K562 (cell line): ENCODE data around the gene MEAF6. TPM values are rescaled to one million over a fixed set of nuclear protein-coding genes. Genes with fewer than 3 reads are reported as not detected.

Experiments used
- ATAC-seq: fragments of 200-7000 bp; cut with Tn5 transposase; 3 replicates; pipeline ENCODE4 v1.9.1; 2020; ENCODE audit warnings: moderate library complexity
- BruUV-seq: library from RNA; stranded (reverse); fragments of 400-500 nt; replicated peaks from 2 replicates; lab custom pipeline; 2021; lab: Mats Ljungman, UMichigan
- CTCF ChIA-PET: fragments of 300-600 bp; formaldehyde crosslinking; extraction: SDS; loops from one replicate; lab custom pipeline; 2021; ENCODE audit warnings: low intra/inter-chr PET ratio; lab: Yijun Ruan, JAX
- POLR2A ChIA-PET: fragments of 300-600, 350-650 bp; sonication (Branson Sonifier 250); formaldehyde crosslinking; extraction: SDS; loops from one replicate; lab custom pipeline; 2021; ENCODE audit warnings: antibody characterized with exemption, inconsistent platforms; lab: Yijun Ruan, JAX
- DNase-seq, 4 experiments: peaks; one replicate each; pipeline versions ENCODE4 v3.0.0 to v3.0.0-alpha.2; 2011 to 2018; ENCODE audit warnings: low spot score in 3 of 4, mixed read lengths in 3 of 4; ENCODE audit errors: extremely low read depth in 1 of 4
- FAIRE-seq: peaks from 2 replicates; lab custom pipeline; 2011; peaks lifted over from hg19 to GRCh38; lab: Jason Lieb, UNC
- H2AFZ ChIP-seq: 2 replicates; pipeline ENCODE4 v1.6.0; 2011; ENCODE audit warnings: low read depth, low read length, control low read depth, inconsistent platforms
- H3K27ac ChIP-seq: fragments of 200-600 bp; 3 replicates; pipeline ENCODE4 v1.8.0; 2011; ENCODE audit warnings: low read depth, mild to moderate bottlenecking, control low read depth, inconsistent platforms, low read length, moderate library complexity, mixed read lengths; ENCODE audit errors: extremely low read depth
- H3K27me3 ChIP-seq, 2 experiments: fragments of 300-600 bp in 1 of 2; 2 replicates in 1 of 2; 3 replicates in 1 of 2; pipeline versions ENCODE4 v1.6.0 to v1.8.0; 2011; ENCODE audit warnings: inconsistent platforms in 2 of 2, low read length in 2 of 2, mild to moderate bottlenecking in 1 of 2, mixed read lengths in 1 of 2, moderate library complexity in 1 of 2; ENCODE audit not compliant: control insufficient read depth in 2 of 2, insufficient read depth in 2 of 2
- H3K36me3 ChIP-seq: fragments of 300-600 bp; 3 replicates; pipeline ENCODE4 v1.8.0; 2011; ENCODE audit warnings: mild to moderate bottlenecking, low read length, inconsistent platforms; ENCODE audit not compliant: control insufficient read depth, insufficient read depth
- H3K4me1 ChIP-seq, 2 experiments: fragments of 200-600 bp in 1 of 2; replicated peaks in 1 of 2; 2 replicates in 1 of 2; 3 replicates in 1 of 2; pipeline versions ENCODE4 v1.5.1 to v1.8.0; 2011; ENCODE audit warnings: inconsistent platforms in 2 of 2, low read length in 2 of 2, mild to moderate bottlenecking in 1 of 2, mixed read lengths in 1 of 2, moderate library complexity in 1 of 2; ENCODE audit not compliant: control insufficient read depth in 2 of 2, insufficient read depth in 2 of 2
- H3K4me2 ChIP-seq: 2 replicates; pipeline ENCODE4 v1.6.1; 2011; ENCODE audit warnings: low read length, control low read depth, inconsistent platforms, mixed read lengths; ENCODE audit not compliant: insufficient read depth
- H3K4me3 ChIP-seq: fragments of 200-600 bp; sonication (generic), shearing (Covaris generic); 2 replicates; pipeline ENCODE4 v1.5.1; 2016; ENCODE audit warnings: control low read depth, inconsistent platforms
- H3K79me2 ChIP-seq: fragments of 200-600 bp; 3 replicates; pipeline ENCODE4 v1.8.0; 2011; ENCODE audit warnings: low read length, inconsistent platforms; ENCODE audit not compliant: control insufficient read depth, insufficient read depth
- H3K9ac ChIP-seq, 2 experiments: 2 replicates each; pipeline versions ENCODE4 v1.6.0 to v1.6.1; 2011; ENCODE audit warnings: low read depth in 2 of 2, low read length in 2 of 2, control low read depth in 1 of 2, inconsistent platforms in 1 of 2, mild to moderate bottlenecking in 1 of 2, mixed read lengths in 1 of 2; ENCODE audit not compliant: insufficient read depth in 1 of 2
- H3K9me1 ChIP-seq: one replicate; pipeline ENCODE4 v1.6.0; 2011; ENCODE audit warnings: inconsistent platforms, mild to moderate bottlenecking, low read length, moderate library complexity; ENCODE audit not compliant: control insufficient read depth, insufficient read depth
- H3K9me3 ChIP-seq: replicated peaks from 2 replicates; pipeline ENCODE4 v1.5.1; 2011; ENCODE audit warnings: low read depth, low read length, inconsistent platforms; ENCODE audit not compliant: control insufficient read depth, insufficient read depth
- H4K20me1 ChIP-seq: replicated peaks from 2 replicates; pipeline ENCODE4 v1.6.1; 2011; ENCODE audit warnings: low read length, inconsistent platforms, mixed read lengths; ENCODE audit not compliant: control insufficient read depth, insufficient read depth
- SMARCA4 ChIP-seq: fragments of 450-650 bp; IDR thresholded peaks from 2 replicates; pipeline ENCODE4 v1.6.1; 2016
- TEAD1 ChIP-seq, 2 experiments: fragments of 450-650 bp in 1 of 2; sonication (generic) in 1 of 2; formaldehyde crosslinking; IDR thresholded peaks; 2 replicates each; pipeline versions ENCODE4 v1.4.0 to v1.8.0; 2020 to 2022; ENCODE audit warnings: mild to moderate bottlenecking in 2 of 2, missing genetic modification reagents in 1 of 2
- WGBS: fragments of 100-300 bp; shearing (Covaris generic); methylation state at CpG from one replicate; pipeline ENCODE4 v1.1.6; 2016; ENCODE audit warnings: low coverage, mixed read lengths; ENCODE audit not compliant: insufficient coverage; ENCODE audit errors: missing lambda C conversion rate; 5-methylcytosine and 5-hydroxymethylcytosine counted together
- in situ Hi-C: fragments of 300-500 bp; cut with MboI; formaldehyde crosslinking; loops from 4 replicates; pipeline ENCODE4 v1.15.0; 2018; ENCODE audit warnings: inconsistent platforms, mixed read lengths
- intact Hi-C: fragments of 100-400 bp; cut with micrococcal nuclease; formaldehyde crosslinking; loops from 2 replicates; pipeline ENCODE4 v1.14.2; 2022
- polyA plus RNA-seq, 8 experiments: library from polyadenylated mRNA; depleted of rRNA in 4 of 8; stranded (reverse) in 5 of 8; unstranded in 3 of 8; fragments of >200 nt; fragmentation: Nextera tagmentation in 2 of 8; fragmentation: Illumina TruSeq in 1 of 8; extraction: Ambion mirVana in 2 of 8; extraction: Trizol in 1 of 8; gene quantifications; 2 replicates each; pipeline versions ENCODE4 v1.2.1 to v1.2.3, GENCODE V29; 2011 to 2014; ENCODE audit warnings: inconsistent platforms in 1 of 8, missing spikeins in 1 of 8
- total RNA-seq, 7 experiments: library from RNA; depleted of rRNA in 6 of 7; stranded (reverse); fragments of >200 nt in 6 of 7; fragmentation: Illumina TruSeq in 2 of 7; extraction: Trizol in 2 of 7; gene quantifications; 2 replicates each; pipeline versions ENCODE4 v1.2.1 to v1.2.3, GENCODE V29; 2011 to 2021; ENCODE audit warnings: low replicate concordance in 1 of 7
- TF ChIP-seq, protein P1 (sequence below): sonication (generic); formaldehyde crosslinking; IDR thresholded peaks from 2 replicates; pipeline ENCODE4 v1.8.0; 2022; ENCODE audit warnings: missing genetic modification reagents, mild to moderate bottlenecking, moderate library complexity, borderline replicate concordance

MEAF6 gene
- total and polyA plus RNA-seq, 9 of the 15 experiments (the other 6 are each of a cell fraction or from before 2014, with no cell fraction given) = 55.0 to 151 (median 92.3) TPM

DNA sequence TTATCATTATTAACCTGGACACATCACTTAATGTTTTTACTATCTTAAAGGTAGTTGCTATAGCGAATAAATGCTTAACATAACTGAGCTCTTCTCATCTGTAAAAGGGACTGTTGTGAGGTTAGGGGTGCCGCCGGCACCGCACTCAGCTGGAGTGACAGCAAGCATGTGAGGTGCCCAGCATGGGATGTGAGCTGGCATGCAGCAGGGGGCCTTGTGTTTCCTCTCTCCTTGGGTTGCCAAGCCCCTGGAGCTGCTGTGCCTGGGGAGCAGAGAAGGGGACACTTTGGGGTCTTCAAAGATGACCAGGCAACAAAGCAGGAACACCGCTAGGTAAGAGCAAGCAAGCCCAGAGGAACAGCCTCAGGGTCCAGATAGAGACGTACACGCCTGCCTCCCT, 42.3 kb downstream of the MEAF6 start:
- CTCF ChIA-PET = no interaction called here
- TF ChIP-seq SMARCA4 = no peak
- 0 out of 4 replicates have a peak, but pooled peaks of 1 of the 2 experiments have one; percentile 28 for TF ChIP-seq TEAD1 (CRISPR knock-in tag; IDR thresholded peaks at IDR 0.05)
- TF ChIP-seq, protein P1, sequence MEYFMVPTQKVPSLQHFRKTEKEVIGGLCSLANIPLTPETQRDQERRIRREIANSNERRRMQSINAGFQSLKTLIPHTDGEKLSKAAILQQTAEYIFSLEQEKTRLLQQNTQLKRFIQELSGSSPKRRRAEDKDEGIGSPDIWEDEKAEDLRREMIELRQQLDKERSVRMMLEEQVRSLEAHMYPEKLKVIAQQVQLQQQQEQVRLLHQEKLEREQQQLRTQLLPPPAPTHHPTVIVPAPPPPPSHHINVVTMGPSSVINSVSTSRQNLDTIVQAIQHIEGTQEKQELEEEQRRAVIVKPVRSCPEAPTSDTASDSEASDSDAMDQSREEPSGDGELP = 0 out of 2 replicates have a peak, but pooled peaks have one; percentile 18
- Histone ChIP-seq H3K9me3 (no peaks in the 10 kb centered on the region), H4K20me1 (peaks cover 19% of the 10 kb centered on the region), H3K9me1 (no peaks in the 10 kb centered on the region), H3K4me1 (peaks cover 35 to 43% of the 10 kb centered on the region in 2 experiments), H3K4me3 (no peak overlapping the region), H3K27me3 (0 out of 5 replicates have a peak, but pooled peaks cover 0 to 3% of the 10 kb centered on the region in 2 experiments), H2AFZ (no peak overlapping the region), H3K36me3 (peaks cover 19% of the 10 kb centered on the region; the same call in 2 of the 3 replicates), H3K9ac (0 out of 4 replicates have a peak overlapping the region, but pooled peaks of 1 of the 2 experiments have one; percentile 1), H3K79me2 (peaks cover 29% of the 10 kb centered on the region), H3K4me2 (no peak overlapping the region), H3K27ac (no peak overlapping the region)
- no peak for ATAC-seq
- no TSS peak for BruUV-seq
- intact Hi-C loops = loop anchor here (10.0 kb wide), 1 partner anchor 83 kb away; the partner anchor contains the start of genes DNALI1 and SNIP1
- in situ Hi-C loops = no loop called here
- POLR2A ChIA-PET = interaction anchor here (0.7 to 7.6 kb wide), 6 partner anchors 9 to 1086 kb away, joined by 3 to 118 read pairs (median 5); no protein-coding TSS in a partner anchor
- no peak for DNase-seq
- FAIRE-seq = no peak
- 69% methylated on average over 7 of the region's 7 CpGs for WGBS
